Ovary (tissue), 3 donors: ENCODE data around the gene SCART1.

Source experiments
- EP300 ChIP-seq: sonication (generic); formaldehyde crosslinking; IDR thresholded peaks from one replicate; pipeline ENCODE4 v1.6.1; 2017; ENCODE audit warnings: antibody characterized with exemption
- POLR2A ChIP-seq: fragments of 450-650 bp; IDR thresholded peaks from one replicate; pipeline ENCODE4 v1.6.1; 2017; ENCODE audit warnings: antibody characterized with exemption, mild to moderate bottlenecking, moderate library complexity
- TF ChIP-seq, protein P1 (sequence below), 3 donors: fragments of 450-650 bp in 2 of 3; fragments of 200-600 bp in 1 of 3; IDR thresholded peaks; one replicate each; pipeline versions ENCODE4 v1.5.1 to v1.8.0; 2016 to 2022; ENCODE audit warnings: antibody characterized with exemption in 3 of 3, mild to moderate bottlenecking in 1 of 3
- donor health status: DM: no; HTN: no; CAD: no.

- TF ChIP-seq, protein P1, sequence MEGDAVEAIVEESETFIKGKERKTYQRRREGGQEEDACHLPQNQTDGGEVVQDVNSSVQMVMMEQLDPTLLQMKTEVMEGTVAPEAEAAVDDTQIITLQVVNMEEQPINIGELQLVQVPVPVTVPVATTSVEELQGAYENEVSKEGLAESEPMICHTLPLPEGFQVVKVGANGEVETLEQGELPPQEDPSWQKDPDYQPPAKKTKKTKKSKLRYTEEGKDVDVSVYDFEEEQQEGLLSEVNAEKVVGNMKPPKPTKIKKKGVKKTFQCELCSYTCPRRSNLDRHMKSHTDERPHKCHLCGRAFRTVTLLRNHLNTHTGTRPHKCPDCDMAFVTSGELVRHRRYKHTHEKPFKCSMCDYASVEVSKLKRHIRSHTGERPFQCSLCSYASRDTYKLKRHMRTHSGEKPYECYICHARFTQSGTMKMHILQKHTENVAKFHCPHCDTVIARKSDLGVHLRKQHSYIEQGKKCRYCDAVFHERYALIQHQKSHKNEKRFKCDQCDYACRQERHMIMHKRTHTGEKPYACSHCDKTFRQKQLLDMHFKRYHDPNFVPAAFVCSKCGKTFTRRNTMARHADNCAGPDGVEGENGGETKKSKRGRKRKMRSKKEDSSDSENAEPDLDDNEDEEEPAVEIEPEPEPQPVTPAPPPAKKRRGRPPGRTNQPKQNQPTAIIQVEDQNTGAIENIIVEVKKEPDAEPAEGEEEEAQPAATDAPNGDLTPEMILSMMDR (IDR thresholded peaks at IDR 0.05): no peak
- TF ChIP-seq EP300 (no peak), POLR2A (no peak)
Observed at GRCh38 chr10:133474665-133475424, 21.1 kb downstream of the SCART1 start.
